Endothelial cell of umbilical vein (primary cell): ENCODE results near the gene DLX6. TPM values are rescaled to one million over a fixed set of nuclear protein-coding genes. Genes with fewer than 3 reads are reported as not detected.

ENCODE experiments used
- BruUV-seq: library from RNA; stranded (reverse); fragments of 400-500 nt; replicated peaks from 2 replicates; lab custom pipeline; 2021; lab: Mats Ljungman, UMichigan
- CTCF ChIA-PET: fragments of 300-600, 350-600 bp; sonication (Branson Sonifier 250); formaldehyde crosslinking; loops from one replicate; lab custom pipeline; 2021; ENCODE audit warnings: antibody characterized with exemption, inconsistent platforms; lab: Charles Lee
- POLR2A ChIA-PET: fragments of 300-600, 350-600 bp; sonication (Branson Sonifier 250); formaldehyde crosslinking; loops from one replicate; lab custom pipeline; 2021; ENCODE audit warnings: antibody characterized with exemption, inconsistent platforms; lab: Charles Lee
- DNase-seq: peaks from one replicate; pipeline ENCODE4 v3.0.0-alpha.2; 2011; ENCODE audit warnings: low read depth, low spot score
- FAIRE-seq: peaks from 2 replicates; lab custom pipeline; 2011; peaks lifted over from hg19 to GRCh38; lab: Jason Lieb, UNC
- H2AFZ ChIP-seq: 2 replicates; pipeline ENCODE4 v1.6.0; 2012; ENCODE audit warnings: low read depth, low read length, control low read depth, inconsistent platforms
- H3K27ac ChIP-seq: 2 replicates; pipeline ENCODE4 v1.5.1; 2011; ENCODE audit warnings: low read depth, mild to moderate bottlenecking, control low read depth, low read length, moderate library complexity; ENCODE audit not compliant: insufficient read depth
- H3K27me3 ChIP-seq, 2 experiments: 2 replicates each; pipeline versions ENCODE4 v1.6.0 to v1.6.1; 2011; ENCODE audit warnings: low read length in 2 of 2, mixed read lengths in 1 of 2; ENCODE audit not compliant: control insufficient read depth in 2 of 2, insufficient read depth in 2 of 2
- H3K36me3 ChIP-seq, 2 experiments: 2 replicates in 1 of 2; 3 replicates in 1 of 2; pipeline ENCODE4 v1.5.1; 2011; ENCODE audit warnings: low read length in 2 of 2, mild to moderate bottlenecking in 1 of 2, moderate library complexity in 1 of 2; ENCODE audit not compliant: control insufficient read depth in 2 of 2, insufficient read depth in 2 of 2; ENCODE audit errors: extremely low read depth in 1 of 2
- H3K4me1 ChIP-seq: 3 replicates; pipeline ENCODE4 v1.5.1; 2011; ENCODE audit warnings: mild to moderate bottlenecking, low read length; ENCODE audit not compliant: control insufficient read depth, insufficient read depth; ENCODE audit errors: extremely low read depth
- H3K4me2 ChIP-seq: 2 replicates; pipeline ENCODE4 v1.6.1; 2011; ENCODE audit warnings: low read length, control low read depth, mixed read lengths; ENCODE audit not compliant: insufficient read depth
- H3K4me3 ChIP-seq, 3 experiments: fragments of 200-600 bp in 1 of 3; sonication (generic), shearing (Covaris generic) in 1 of 3; replicated peaks in 1 of 3; 2 replicates each; pipeline ENCODE4 v1.5.1; 2011 to 2016; ENCODE audit warnings: control low read depth in 3 of 3, low read length in 3 of 3, mild to moderate bottlenecking in 2 of 3, inconsistent platforms in 1 of 3, low read depth in 1 of 3, moderate library complexity in 1 of 3; ENCODE audit not compliant: insufficient read depth in 1 of 3
- H3K79me2 ChIP-seq: 2 replicates; pipeline ENCODE4 v1.6.0; 2012; ENCODE audit warnings: low read length, inconsistent platforms; ENCODE audit not compliant: control insufficient read depth, insufficient read depth
- H3K9ac ChIP-seq: replicated peaks from 2 replicates; pipeline ENCODE3; 2011; ENCODE audit warnings: low read length, control low read depth; ENCODE audit not compliant: insufficient read depth; ENCODE audit errors: extremely low read depth
- H3K9me1 ChIP-seq: replicated peaks from 3 replicates; pipeline ENCODE4 v1.6.0; 2011; ENCODE audit warnings: mild to moderate bottlenecking, low read length; ENCODE audit not compliant: control insufficient read depth, insufficient read depth; ENCODE audit errors: extremely low read depth
- H3K9me3 ChIP-seq: replicated peaks from 2 replicates; pipeline ENCODE4 v1.5.1; 2012; ENCODE audit warnings: low read length, inconsistent platforms; ENCODE audit not compliant: control insufficient read depth, insufficient read depth
- H4K20me1 ChIP-seq: replicated peaks from 2 replicates; pipeline ENCODE3; 2011; ENCODE audit warnings: mild to moderate bottlenecking, low read length; ENCODE audit not compliant: control insufficient read depth, insufficient read depth; ENCODE audit errors: extremely low read depth
- FOS ChIP-seq: IDR thresholded peaks from 2 replicates; pipeline ENCODE4 v1.6.1; 2011; ENCODE audit warnings: mild to moderate bottlenecking, low read length, moderate library complexity, borderline replicate concordance; ENCODE audit not compliant: insufficient read depth
- GATA2 ChIP-seq: IDR thresholded peaks from 2 replicates; pipeline ENCODE4 v1.7.0; 2011; ENCODE audit warnings: low read depth, mild to moderate bottlenecking, moderate library complexity, mixed read lengths, low read length; ENCODE audit not compliant: insufficient read length, insufficient read depth
- JUN ChIP-seq: IDR thresholded peaks from 2 replicates; pipeline ENCODE4 v1.6.1; 2011; ENCODE audit warnings: borderline replicate concordance, low read depth; ENCODE audit not compliant: insufficient read length, insufficient read depth
- MYC ChIP-seq: IDR thresholded peaks from one replicate; pipeline ENCODE4 v1.6.1; 2011; ENCODE audit warnings: mild to moderate bottlenecking, low read depth, low read length
- POLR2A ChIP-seq: IDR thresholded peaks from 2 replicates; pipeline ENCODE4 v1.6.1; 2012; ENCODE audit warnings: low read depth, mild to moderate bottlenecking, control low read depth, low read length
- POLR2AphosphoS5 ChIP-seq: IDR thresholded peaks from 2 replicates; pipeline ENCODE4 v1.6.1; 2012; ENCODE audit warnings: low read depth, mild to moderate bottlenecking, control low read depth, low read length, moderate library complexity; ENCODE audit not compliant: insufficient read depth
- dilution Hi-C: fragments of 300-500 bp; cut with MboI; formaldehyde crosslinking; loops from one replicate; pipeline ENCODE4 v1.15.0; 2019; ENCODE audit warnings: low sequenced_read_pairs; ENCODE audit not compliant: extremely low pct_ligation_motif_present
- intact Hi-C: fragments of 100-400 bp; cut with micrococcal nuclease; formaldehyde crosslinking; loops from one replicate; pipeline ENCODE4 v1.10.0; 2022
- polyA plus RNA-seq, 4 experiments: library from polyadenylated mRNA; depleted of rRNA in 3 of 4; stranded (reverse) in 3 of 4; unstranded in 1 of 4; fragments of >200 nt; gene quantifications; 2 replicates each; pipeline versions ENCODE4 v1.2.1 to v1.2.3, GENCODE V29; 2011 to 2012; ENCODE audit warnings: missing spikeins in 1 of 4
- total RNA-seq: library from RNA; stranded (reverse); gene quantifications from 2 replicates; pipeline ENCODE4 v1.2.3, GENCODE V29; 2021
- TF ChIP-seq, protein P1 (sequence below): IDR thresholded peaks from 2 replicates; pipeline ENCODE4 v1.6.1; 2011; ENCODE audit not compliant: insufficient read depth, insufficient read length
- TF ChIP-seq, protein P2 (sequence below), 2 donors: IDR thresholded peaks; 1 replicate in 1 of 2; 2 replicates in 1 of 2; pipeline ENCODE4 v1.5.1; 2011; ENCODE audit warnings: low read length in 2 of 2, mild to moderate bottlenecking in 2 of 2, moderate library complexity in 2 of 2, control low read depth in 1 of 2, inconsistent platforms in 1 of 2, low read depth in 1 of 2; ENCODE audit not compliant: insufficient read depth in 1 of 2; ENCODE audit errors: extremely low read depth in 1 of 2

The DLX6 gene
- total and polyA plus RNA-seq, 2 donors (not counting 3 experiments of a cell fraction or from before 2014, with no cell fraction given), result not detected

DNA sequence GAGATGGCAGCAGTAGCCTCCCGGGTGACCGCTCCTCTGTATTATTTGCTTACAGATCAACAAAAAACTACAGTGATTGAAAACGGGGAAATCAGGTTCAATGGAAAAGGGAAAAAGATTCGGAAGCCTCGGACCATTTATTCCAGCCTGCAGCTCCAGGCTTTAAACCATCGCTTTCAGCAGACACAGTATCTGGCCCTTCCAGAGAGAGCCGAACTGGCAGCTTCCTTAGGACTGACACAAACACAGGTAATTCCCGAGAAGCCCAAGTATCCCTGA, 2.2 kb downstream of the DLX6 start:
- Histone ChIP-seq H3K79me2 (no peaks in the 10 kb centered on the region), H3K4me3 (no peak overlapping the region), H3K27me3 (peaks cover 81 to 94% of the 10 kb centered on the region in 2 experiments), H3K27ac (no peak overlapping the region), H3K36me3 (no peaks in the 10 kb centered on the region), H4K20me1 (no peaks in the 10 kb centered on the region), H2AFZ (no peak overlapping the region), H3K4me1 (peaks cover 3% of the 10 kb centered on the region), H3K9me3 (no peaks in the 10 kb centered on the region), H3K4me2 (no peak overlapping the region), H3K9ac (no peak overlapping the region), H3K9me1 (no peaks in the 10 kb centered on the region)
- no peak for FAIRE-seq
- intact Hi-C loops (loop anchor here (2.0 to 5.0 kb wide), 2 partner anchors 15 to 685 kb away; partner anchors contain the start of gene SLC25A13), dilution Hi-C loops (no loop called here)
- TF ChIP-seq POLR2AphosphoS5 (no peak), MYC (no peak)
- TF ChIP-seq, protein P1, sequence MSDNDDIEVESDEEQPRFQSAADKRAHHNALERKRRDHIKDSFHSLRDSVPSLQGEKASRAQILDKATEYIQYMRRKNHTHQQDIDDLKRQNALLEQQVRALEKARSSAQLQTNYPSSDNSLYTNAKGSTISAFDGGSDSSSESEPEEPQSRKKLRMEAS, result no peak
- TF ChIP-seq, protein P2, sequence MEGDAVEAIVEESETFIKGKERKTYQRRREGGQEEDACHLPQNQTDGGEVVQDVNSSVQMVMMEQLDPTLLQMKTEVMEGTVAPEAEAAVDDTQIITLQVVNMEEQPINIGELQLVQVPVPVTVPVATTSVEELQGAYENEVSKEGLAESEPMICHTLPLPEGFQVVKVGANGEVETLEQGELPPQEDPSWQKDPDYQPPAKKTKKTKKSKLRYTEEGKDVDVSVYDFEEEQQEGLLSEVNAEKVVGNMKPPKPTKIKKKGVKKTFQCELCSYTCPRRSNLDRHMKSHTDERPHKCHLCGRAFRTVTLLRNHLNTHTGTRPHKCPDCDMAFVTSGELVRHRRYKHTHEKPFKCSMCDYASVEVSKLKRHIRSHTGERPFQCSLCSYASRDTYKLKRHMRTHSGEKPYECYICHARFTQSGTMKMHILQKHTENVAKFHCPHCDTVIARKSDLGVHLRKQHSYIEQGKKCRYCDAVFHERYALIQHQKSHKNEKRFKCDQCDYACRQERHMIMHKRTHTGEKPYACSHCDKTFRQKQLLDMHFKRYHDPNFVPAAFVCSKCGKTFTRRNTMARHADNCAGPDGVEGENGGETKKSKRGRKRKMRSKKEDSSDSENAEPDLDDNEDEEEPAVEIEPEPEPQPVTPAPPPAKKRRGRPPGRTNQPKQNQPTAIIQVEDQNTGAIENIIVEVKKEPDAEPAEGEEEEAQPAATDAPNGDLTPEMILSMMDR (IDR thresholded peaks at IDR 0.05; ENCODE audit: extremely low read depth in 1 of 2, insufficient read depth in 1 of 2, low read depth in 1 of 2, low read length in 2 of 2), result no peak
- no peak for DNase-seq
- POLR2A ChIA-PET, result no interaction called here
- no TSS peak for BruUV-seq
- CTCF ChIA-PET, result interaction anchor here (1.3 to 1.6 kb wide), 2 partner anchors 19 to 1092 kb away, joined by 3 to 5 read pairs; no protein-coding TSS in a partner anchor

DNA sequence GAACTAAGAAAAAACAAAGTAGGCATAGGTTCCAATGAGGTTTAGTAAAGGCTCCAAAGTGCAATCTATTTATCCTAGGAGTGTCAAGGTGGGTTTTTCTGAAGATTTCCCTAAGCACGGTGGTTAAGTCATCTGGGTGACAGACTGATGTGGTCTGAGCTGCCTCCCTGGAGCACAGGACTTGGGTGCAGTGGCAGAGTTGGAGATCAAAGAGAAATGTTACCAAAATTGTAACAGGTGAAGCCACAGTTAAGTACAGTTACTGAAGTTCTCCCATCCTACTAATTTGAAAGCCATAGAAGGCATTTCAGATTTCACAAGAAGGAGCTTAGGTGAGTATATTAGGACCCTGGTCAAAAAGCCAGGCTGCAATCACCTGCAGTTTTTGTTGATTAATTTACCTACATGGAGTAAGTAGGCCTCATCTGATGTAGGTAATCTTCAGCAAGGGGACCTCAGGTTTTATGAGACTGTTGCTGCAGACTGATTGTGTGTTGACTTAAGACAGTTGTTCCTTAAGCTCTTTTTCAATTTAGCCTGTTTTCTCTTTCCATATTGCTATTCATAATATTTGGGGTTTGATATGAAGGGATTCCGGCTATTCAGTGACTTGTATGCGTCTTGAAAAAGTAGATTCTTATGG, 3.0 kb downstream of the DLX6 start:
- Histone ChIP-seq H3K79me2 (no peaks in the 10 kb centered on the region), H4K20me1 (no peaks in the 10 kb centered on the region), H3K36me3 (no peaks in the 10 kb centered on the region), H3K27ac (no peak overlapping the region), H2AFZ (no peak overlapping the region), H3K4me3 (no peak overlapping the region), H3K9me1 (no peaks in the 10 kb centered on the region), H3K27me3 (peaks cover 81 to 93% of the 10 kb centered on the region in 2 experiments), H3K4me2 (no peak overlapping the region), H3K9ac (no peak overlapping the region), H3K9me3 (no peaks in the 10 kb centered on the region), H3K4me1 (peaks cover 3% of the 10 kb centered on the region)
- TF ChIP-seq, protein P1, result no peak
- TF ChIP-seq JUN (no peak), MYC (no peak), GATA2 (no peak), FOS (no peak), POLR2A (no peak), POLR2AphosphoS5 (no peak)
- TF ChIP-seq, protein P2 (IDR thresholded peaks at IDR 0.05; ENCODE audit: extremely low read depth in 1 of 2, insufficient read depth in 1 of 2, low read depth in 1 of 2, low read length in 2 of 2), result no peak
- DNase-seq (no peak), FAIRE-seq (no peak)
- POLR2A ChIA-PET, result no interaction called here
- BruUV-seq, result no TSS peak
- dilution Hi-C loops (no loop called here), intact Hi-C loops (loop anchor here (5.0 kb wide), 1 partner anchor 686 kb away; the partner anchor contains the start of gene SLC25A13)
- CTCF ChIA-PET, result interaction anchor here (1.1 to 2.3 kb wide), 3 partner anchors 8 to 136 kb away, joined by 3 to 11 read pairs (median 4); no protein-coding TSS in a partner anchor
